DOHH2 (cell line): Measurements from ENCODE around the gene RUFY2.

Experiments used
- EZH2phosphoT487 ChIP-seq: fragments of 200-600 bp; sonication (generic); IDR thresholded peaks from 2 replicates; pipeline ENCODE4 v1.6.1; 2017; ENCODE audit warnings: borderline replicate concordance, mild to moderate bottlenecking, antibody characterized with exemption, low read length, moderate library complexity, mixed read lengths
- TF ChIP-seq, protein P1 (sequence below): fragments of 200-600 bp; sonication (generic); IDR thresholded peaks from one replicate; pipeline ENCODE4 v1.5.1; 2014; ENCODE audit warnings: antibody characterized with exemption, mild to moderate bottlenecking, low read depth, low read length; ENCODE audit not compliant: poor library complexity, severe bottlenecking

GRCh38 chr10:68408898-68409518, 1.9 kb upstream of the RUFY2 start:
- no peak for TF ChIP-seq EZH2phosphoT487
- TF ChIP-seq, protein P1, sequence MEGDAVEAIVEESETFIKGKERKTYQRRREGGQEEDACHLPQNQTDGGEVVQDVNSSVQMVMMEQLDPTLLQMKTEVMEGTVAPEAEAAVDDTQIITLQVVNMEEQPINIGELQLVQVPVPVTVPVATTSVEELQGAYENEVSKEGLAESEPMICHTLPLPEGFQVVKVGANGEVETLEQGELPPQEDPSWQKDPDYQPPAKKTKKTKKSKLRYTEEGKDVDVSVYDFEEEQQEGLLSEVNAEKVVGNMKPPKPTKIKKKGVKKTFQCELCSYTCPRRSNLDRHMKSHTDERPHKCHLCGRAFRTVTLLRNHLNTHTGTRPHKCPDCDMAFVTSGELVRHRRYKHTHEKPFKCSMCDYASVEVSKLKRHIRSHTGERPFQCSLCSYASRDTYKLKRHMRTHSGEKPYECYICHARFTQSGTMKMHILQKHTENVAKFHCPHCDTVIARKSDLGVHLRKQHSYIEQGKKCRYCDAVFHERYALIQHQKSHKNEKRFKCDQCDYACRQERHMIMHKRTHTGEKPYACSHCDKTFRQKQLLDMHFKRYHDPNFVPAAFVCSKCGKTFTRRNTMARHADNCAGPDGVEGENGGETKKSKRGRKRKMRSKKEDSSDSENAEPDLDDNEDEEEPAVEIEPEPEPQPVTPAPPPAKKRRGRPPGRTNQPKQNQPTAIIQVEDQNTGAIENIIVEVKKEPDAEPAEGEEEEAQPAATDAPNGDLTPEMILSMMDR: no peak
